HG02981 (cell line): ENCODE results near the gene ARSB.
"Not testable (repeated sequence)": the region's sequence is repeated elsewhere in the genome, so short reads cannot be mapped to it uniquely, and the experiment has no call there.

ENCODE experiments used
- ATAC-seq: cut with Tn5 transposase; IDR thresholded peaks from one replicate; pipeline ENCODE4 v1.9.1; 2021; ENCODE audit warnings: mild to moderate bottlenecking, moderate library complexity; ENCODE audit not compliant: unreplicated experiment

Gene ARSB

DNA sequence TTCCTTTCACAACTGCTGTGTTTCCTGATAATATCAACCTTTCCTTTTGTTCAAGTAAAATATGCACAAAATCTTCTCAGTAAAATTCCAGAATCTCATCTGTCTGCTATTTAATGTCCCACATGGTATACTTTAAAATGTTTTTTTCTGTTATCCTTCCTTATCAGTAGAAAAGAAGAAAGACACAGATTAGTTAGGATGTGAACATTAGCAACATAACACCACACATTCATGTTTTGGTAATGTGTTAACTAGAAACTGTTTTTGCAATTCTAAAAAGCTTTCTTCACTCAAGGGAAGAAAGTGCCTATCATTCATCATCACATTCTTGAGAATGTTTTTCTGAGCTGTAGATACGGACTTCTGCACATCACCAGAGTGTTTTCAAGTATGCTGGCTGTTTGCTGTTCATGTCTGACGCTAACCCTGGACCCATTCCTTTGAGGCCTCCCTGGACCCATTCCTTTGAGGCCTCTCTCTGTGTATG, 10.5 kb upstream of the ARSB start:
- no peak for ATAC-seq

DNA sequence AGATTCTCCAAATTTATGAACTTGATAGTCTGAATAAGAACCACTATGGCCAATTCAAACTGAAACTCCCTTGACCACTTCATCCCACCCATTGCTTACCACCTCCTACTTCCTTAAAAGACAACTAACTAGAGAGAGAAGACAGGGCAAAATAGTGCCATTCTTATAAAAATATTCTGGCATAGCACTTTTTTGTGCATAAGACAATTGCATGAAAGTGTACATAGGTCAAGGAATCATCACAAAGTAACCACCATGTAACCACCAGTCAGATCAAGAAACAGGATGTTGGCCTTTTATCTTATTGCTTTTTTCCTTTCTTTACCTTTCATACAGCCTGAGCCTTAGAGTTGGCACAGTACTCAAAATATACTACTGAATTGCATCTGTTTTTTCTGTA, 8.1 kb upstream of the ARSB start:
- no peak for ATAC-seq

DNA sequence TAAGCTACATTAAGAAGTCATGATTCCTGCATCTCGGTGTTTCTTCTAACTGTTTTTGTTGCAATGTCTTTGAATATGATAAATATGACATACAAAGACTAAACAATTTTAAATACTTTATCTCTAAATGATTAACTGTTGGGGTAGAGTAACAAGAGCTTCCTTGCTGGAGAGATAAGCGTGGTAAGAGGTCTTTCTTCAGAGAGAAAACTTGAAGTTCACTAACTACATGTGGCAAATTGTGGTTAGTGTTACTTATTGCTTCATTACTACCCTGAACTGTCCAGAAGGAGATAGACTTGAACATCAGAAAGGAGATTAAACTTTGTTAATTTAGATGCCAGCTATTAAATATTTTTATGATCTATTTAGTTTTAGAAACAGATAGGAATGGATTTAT, 7.0 kb upstream of the ARSB start:
- ATAC-seq = no peak

- no peak for ATAC-seq
Measured at GRCh38 chr5:78989080-78989479, 4.0 kb upstream of the ARSB start.

DNA sequence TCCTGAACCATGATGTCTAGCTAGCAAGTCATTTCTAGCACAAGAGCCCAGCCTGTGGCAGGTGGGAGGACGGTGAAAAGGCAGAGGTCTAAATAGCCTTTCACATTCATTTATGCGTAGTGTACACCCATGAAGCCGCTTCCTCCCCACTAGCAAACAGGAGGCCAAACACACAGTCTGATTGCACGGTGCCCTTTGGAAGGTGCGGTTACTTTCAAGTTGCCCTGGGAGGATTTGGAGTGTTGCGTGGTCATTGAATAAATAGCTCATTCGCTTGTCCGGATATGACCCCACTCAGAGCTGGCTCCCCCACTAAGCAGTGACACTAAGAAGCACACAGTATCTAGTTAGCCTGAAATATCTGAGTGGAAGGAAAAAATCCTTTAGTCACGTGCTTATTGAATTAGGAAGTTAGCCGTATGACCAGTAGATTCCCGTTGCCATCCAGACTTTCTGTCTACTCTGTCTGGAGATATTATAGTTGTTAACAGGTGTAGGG, 664 bp upstream of the ARSB start:
- ATAC-seq = peak; percentile 59

DNA sequence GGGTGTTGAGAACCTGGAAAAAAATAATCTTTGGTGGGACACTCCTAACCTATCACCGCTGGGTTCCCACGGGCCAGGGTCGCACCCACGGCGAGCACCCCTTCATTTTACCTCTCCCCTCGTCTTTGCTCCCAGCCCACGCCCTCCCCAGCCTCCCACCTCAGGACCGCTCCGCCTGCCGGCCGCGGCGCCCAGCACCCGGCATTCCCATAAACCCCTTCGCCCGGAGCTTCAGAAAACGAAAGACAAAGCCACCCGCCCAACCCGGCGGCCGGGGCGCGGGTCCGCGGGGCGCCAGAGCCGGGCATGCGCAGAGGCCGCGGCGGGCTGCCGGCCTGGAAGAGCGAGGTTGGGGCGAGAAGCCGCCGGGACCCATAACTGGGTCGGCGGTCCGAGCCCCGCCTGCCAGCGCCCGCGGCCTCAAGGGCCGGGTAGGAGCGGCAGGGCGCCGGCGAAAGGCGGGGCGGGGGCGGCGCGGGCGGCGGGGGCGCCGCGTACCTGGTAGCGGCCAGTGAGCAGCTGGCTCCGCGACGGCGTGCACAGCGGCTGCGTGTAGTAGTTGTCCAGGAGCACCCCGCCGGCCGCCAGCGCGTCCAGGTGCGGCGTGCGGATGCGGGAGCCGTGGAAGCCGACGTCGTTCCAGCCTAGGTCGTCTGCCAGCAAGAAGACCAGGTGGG, 533 bp downstream of the ARSB start:
- ATAC-seq = peak; percentile 47

GRCh38 chr5:78983601-78984438, 1.3 kb downstream of the ARSB start:
- peak; percentile 0 for ATAC-seq

GRCh38 chr5:78983194-78983593, 1.9 kb downstream of the ARSB start:
- ATAC-seq = not testable (repeated sequence)

- ATAC-seq = no peak
Measured at GRCh38 chr5:78979909-78980308, 5.2 kb downstream of the ARSB start.

GRCh38 chr5:78979117-78979742, 5.9 kb downstream of the ARSB start:
- no peak for ATAC-seq

DNA sequence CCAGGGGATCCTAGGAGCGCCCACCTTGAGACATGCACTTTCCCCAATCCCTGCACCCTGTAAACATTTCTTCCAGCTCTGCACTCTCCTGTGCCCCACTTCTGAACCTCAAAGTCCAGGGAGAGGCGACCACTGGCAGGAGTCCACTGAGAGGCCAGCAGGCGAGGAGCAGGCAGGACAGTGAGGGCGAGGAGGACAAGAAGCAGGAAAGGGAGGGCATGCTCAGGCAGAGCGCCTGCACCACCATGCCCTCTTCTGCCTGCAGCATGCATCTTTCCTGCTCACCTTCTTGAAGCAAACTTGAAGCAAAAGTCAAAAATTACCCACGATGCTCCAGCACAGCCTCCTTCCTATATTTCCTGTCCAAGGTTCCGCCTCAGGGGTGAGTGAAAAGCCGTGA, 10.1 kb downstream of the ARSB start:
- no peak for ATAC-seq

DNA sequence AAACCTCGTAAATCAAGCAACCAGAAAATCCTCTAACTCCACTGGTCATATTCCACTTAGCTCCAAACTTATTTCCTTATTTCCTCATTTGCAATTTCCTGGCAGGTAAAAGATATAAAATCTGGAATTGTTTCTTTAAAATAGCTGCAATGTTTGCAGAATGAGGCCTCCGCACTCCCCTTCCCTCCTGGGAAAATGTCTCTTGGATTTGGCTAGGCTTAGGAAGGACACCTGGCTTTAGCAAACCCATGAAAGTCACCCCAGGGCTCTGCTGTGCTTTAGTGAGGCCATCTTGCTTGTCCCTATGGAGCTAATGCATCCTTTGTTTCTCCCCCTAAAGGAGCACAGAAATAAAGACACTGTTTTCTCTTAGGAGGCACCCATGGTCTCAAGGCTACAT, 10.5 kb downstream of the ARSB start:
- ATAC-seq = no peak

DNA sequence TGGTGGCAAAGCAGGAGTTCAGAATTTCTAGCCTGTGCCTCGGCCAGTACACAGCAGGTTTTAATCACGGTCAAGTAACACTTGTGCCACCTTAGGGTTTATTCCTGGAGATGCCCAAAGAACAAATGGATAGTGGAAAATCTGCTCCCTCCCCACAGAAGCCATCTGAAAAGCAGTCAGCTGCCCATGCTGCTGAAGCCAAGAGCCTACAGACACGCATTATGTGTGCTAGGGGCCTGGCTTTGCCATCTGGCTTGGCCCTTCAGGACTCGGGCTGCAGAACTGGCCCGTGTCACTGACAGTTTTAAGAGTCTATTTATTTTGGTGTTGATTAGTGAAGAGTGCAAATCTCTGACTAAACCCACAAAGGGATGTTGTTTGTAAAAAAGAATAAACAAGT, 11.1 kb downstream of the ARSB start:
- no peak for ATAC-seq

DNA sequence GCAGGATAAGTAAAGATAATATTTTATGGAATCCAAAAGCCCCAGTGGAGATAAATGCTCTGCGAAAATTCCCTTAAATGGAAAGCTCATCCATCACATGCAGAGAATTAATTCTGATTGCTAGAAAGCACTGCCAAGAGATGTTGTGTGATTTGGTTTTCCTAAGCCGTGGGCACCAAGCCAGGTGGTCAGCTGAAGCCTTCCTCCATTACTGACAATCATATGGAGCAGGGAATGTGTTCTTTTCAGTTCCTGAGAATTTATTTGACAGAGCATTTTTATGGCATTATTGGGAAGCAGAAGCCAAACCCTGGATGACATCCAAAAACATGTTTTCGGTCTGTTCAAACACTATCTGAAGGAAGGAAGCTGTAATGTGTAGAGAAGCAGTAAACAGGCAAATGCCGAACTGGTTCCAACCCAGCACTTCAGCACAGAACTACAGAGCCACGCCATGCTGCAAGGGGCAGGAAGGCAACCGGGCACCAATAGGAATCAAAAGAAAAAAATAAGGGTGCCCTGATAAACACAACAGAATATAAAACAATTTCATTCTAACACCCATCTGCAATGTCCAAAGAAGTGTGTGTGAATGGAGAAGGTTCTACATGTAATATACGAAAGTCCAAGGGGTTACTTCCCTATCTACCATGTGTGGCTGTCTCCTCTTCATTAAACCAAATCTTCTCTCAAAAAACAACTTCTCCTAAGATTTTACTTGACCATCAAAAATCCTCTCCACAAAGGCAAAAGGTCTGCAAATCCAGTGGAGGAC, 12.3 kb downstream of the ARSB start:
- no peak for ATAC-seq

GRCh38 chr5:78971998-78972397, 13.1 kb downstream of the ARSB start:
- ATAC-seq = no peak

DNA sequence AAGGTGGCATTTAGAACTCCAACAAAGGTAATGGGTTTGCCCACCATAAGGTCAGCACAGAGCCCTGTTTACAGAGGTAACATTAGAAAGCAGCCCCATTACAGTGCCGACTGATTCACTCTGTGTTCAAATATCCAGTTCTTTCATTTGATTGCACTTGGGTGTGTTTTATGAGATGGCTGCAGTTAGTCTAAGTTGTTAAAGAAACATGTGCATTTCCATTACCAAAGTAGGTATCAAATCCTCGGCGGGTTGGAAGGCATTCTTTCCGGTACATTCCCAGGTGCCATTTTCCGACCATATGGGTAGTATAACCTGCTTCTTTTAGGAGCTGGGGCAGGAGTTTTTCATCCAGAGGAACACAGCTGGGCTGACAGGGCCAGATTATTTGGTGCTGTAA, 16.3 kb downstream of the ARSB start:
- ATAC-seq = no peak

GRCh38 chr5:78964889-78965288, 20.2 kb downstream of the ARSB start:
- ATAC-seq = no peak

- ATAC-seq = no peak
Measured at GRCh38 chr5:78961743-78962142, 23.4 kb downstream of the ARSB start.

GRCh38 chr5:78959767-78960166, 25.3 kb downstream of the ARSB start:
- no peak for ATAC-seq

DNA sequence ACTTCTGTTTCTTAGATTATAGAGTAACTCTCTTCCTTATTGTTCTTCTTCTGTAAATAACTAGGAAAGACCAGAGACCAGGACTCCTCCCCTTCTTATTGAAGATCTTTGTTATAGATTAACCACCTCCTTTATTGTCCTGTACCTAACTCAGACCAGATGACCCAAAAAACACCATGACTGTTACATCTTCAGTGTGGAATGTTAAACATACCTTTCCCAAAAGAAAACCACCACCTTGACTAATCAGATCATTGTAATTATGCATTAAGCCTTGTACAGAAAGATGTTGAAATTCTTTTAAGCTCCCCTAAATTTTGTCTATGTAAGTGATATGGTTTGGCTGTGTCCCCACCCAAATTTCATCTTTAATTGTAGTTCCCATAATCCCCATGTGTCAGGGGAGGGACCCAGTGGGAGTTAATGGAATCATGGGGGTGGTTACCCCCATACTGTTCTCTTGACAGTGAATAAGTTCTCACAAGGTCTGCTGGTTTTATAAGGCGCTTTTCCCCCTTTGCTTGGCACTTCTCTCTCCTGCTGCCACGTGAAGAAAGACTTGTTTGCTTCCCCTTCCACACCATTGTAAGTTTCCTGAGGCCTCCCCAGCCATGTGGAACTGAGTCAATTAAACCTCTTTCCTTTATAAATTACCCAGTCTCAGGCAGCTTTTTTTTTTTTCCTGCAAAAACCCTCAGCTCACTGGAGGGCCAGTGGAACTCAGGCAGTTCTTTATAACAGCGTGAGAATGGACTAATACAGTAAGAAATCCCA, 26.3 kb downstream of the ARSB start:
- ATAC-seq = no peak
